GM19099 (cell line): ENCODE data around the gene GNMT.

Experiments
- POLR2A ChIP-seq: IDR thresholded peaks from 3 replicates; pipeline ENCODE4 v1.6.1; 2011; ENCODE audit warnings: low read depth; ENCODE audit not compliant: insufficient read length; ENCODE audit errors: extremely low read depth

GNMT gene

DNA sequence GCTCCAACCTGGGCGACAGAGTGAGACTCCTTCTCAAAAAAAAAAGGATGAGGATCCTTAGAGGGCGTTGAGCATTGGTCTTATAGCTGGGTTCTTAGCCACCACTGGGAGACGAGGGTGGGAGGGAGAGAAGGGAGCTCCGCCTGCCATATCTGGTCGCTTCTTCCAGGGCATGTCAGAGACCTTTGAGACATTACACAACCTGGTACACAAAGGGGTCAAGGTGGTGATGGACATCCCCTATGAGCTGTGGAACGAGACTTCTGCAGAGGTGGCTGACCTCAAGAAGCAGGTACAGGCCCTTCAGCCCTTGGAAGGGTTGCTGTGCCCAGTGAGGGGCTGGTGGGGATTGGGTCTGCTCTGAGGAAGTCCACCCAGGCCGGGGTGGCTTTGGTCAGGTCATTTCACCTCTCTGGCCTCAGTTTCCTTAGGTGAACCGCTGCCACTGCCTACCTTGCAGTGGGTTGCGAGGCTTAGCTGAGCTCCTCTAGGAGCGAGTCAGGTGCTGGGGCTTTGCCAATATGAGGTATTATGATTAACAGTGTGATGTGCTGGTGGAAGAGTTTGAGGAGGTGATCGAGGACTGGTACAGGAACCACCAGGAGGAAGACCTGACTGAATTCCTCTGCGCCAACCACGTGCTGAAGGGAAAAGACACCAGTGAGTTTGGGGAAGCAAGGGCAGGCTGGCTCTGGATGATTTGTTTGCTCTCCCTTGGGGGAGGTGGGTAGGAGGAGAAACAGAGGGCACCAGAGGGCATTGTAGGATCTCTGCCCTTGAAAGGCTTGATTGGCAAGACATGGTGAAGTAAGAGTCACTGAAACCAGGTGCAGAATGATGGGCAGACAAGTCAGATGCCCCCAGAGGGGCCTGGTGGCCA is 22.8 kb upstream of the GNMT start:
- no peak for TF ChIP-seq POLR2A

DNA sequence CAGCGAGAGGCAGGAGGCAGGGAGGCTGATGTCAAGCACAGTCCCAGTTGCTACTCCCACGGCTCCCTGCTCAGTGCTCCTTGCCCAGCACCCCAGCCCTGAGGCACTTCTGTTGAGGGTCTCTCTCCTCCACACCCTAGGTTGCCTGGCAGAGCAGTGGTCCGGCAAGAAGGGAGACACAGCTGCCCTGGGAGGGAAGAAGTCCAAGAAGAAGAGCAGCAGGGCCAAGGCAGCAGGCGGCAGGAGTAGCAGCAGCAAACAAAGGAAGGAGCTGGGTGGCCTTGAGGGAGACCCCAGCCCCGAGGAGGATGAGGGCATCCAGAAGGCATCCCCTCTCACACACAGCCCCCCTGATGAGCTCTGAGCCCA is 22.1 kb upstream of the GNMT start:
- no peak for TF ChIP-seq POLR2A

GRCh38 chr6:42938987-42939809 is 21.4 kb upstream of the GNMT start:
- TF ChIP-seq POLR2A = no peak

DNA sequence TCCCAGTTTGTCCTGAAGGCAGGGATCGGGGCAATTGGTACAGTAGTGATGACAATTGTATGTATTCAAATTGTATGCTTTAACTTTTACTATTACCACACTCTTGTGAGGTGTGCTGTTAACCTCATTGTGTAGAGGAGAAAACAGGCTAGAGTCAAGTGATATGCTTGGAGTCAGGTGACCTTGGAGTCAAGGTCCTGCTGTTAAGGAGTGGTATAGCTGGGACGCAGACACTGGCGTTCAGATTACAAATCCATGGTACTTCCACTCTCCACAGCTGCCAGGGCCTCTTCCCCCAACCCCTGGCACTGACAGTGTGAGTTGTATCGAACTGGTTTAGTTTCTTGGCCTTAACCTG is 20.8 kb upstream of the GNMT start:
- TF ChIP-seq POLR2A = no peak

DNA sequence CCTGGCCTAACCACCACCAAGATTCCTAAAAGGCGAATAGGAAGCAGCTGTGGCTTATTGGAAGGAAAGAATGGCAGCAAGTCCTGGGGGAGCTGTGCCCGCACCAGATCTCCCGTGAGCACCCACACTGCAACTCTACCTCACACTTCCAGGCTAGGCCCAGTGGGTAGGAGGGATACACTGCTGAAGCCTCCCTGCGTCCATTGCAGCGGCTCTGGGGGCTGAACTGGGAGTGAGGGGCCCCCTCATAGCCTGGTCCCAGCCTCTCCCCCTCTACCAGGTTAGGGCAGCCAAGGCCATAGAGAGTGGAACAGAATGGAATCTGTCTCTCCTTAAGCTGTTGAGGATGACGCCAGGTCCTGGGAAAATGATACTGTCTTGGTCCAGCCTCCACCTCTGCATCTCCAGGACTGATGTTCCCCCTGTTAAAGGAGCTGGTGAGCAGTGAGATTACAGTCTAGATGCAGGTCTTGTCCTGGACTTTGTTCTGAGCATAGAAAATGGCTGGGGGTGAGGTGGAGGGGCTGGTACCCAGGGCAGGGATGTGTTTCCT is 20.0 kb upstream of the GNMT start:
- no peak for TF ChIP-seq POLR2A

GRCh38 chr6:42942444-42942843 is 18.1 kb upstream of the GNMT start:
- no peak for TF ChIP-seq POLR2A

DNA sequence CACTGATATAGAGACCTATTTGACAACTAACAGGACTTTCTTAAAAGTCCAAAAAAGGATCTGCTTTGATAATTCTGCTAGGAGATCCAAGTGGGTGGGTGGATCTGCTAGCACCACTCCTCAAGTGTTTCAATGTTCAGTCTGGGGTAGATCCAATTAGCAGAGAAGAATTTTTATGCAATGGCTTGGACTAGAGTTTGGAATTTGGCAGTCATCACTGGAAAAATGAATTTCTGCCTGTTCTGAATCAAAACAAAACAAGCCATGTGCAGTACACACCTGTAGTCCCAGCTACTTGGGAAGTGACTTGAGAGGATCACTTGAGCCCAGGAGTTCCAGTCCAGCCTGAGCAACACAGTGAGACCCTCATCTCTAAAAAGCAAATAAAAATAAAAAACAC is 12.6 kb upstream of the GNMT start:
- no peak for TF ChIP-seq POLR2A

DNA sequence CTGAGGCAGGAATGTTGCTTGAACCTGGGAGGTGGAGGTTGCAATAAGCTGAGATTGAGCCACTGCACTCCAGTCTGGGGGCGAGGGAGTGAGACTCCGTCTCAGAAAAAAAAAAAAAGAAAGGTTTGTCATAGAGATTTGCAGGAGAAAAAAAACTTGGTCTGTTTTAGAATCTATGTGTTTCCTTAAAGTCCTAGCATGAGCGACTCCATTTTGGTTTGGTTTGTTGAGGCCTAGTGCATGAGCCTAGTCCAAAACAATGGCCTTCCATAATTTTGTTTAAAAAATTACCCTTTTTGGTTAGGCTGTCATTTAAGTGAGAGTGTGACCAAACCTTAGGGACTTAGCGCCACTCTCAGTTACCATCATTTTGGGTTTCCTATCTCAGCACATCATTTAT is 8.2 kb upstream of the GNMT start:
- TF ChIP-seq POLR2A = no peak

DNA sequence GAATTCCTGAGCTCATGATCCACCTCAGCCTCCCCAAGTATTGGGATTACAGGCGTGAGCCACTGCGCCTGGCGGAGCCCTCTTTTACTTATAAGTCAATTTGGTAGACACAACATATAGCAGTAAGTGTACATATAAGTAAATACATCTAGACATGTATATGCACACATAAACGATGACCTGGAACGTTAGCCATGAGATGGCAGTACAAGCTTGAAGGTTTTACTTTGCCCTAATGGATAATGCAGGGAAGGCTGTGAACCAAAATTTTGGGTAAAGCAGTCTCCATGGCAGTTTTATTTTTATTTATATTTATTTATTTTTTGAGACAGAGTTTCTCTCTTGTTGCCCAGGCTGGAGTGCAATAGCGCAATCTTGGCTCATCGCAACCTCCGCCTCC is 2.4 kb upstream of the GNMT start:
- TF ChIP-seq POLR2A = no peak

- no peak for TF ChIP-seq POLR2A
These were observed 674 bp upstream of the GNMT start for GRCh38 chr6:42959917-42960242.

DNA sequence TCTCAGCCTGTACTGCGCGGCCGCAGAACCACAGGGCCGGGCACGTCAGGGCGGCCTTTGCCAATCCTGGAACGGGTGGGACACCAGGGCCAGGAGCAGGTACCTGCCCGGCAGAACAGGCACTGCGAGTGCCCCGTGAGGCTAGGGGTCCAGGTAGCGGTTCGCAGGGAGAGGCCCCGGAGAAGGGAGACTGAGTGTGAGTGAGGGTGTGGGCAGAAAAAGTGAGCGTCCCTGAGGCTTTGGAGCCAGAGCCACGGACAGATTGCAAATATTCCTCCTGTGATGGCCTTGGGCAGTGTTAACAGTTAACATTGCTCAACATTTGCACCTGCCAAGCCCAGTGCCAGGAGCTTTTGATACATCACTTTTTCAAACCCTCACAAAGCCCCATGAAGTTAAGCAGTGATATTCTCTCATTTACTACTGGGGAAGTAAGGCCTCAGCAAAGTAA is 491 bp downstream of the GNMT start:
- no peak for TF ChIP-seq POLR2A

DNA sequence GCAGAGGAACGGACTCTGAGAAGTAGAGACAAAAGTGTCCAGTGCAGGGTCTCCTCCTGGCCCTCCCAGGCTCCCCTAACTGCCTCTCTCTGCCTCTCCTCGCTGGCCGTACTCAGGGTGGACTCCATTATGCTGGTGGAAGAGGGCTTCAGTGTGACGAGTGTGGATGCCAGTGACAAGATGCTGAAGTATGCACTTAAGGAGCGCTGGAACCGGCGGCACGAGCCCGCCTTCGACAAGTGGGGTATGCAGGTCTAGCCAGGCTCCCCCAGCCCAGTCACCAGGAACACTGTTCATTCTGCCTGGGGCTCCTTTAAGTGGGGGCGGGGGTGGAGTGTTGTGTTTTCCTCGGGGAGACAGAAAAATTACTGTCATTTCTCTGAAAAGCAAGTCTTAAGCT is 1.5 kb downstream of the GNMT start:
- TF ChIP-seq POLR2A = no peak

GRCh38 chr6:42962502-42963178 is 2.1 kb downstream of the GNMT start:
- no peak for TF ChIP-seq POLR2A

- TF ChIP-seq POLR2A = no peak
These were observed 2.8 kb downstream of the GNMT start for GRCh38 chr6:42963179-42963854.
